GM19397 (cell line): ENCODE data around the gene PAM.

ENCODE experiments used
- ATAC-seq: cut with Tn5 transposase; IDR thresholded peaks from one replicate; pipeline ENCODE4 v1.9.1; 2021; ENCODE audit warnings: mild to moderate bottlenecking, moderate library complexity; ENCODE audit not compliant: unreplicated experiment

PAM gene

DNA sequence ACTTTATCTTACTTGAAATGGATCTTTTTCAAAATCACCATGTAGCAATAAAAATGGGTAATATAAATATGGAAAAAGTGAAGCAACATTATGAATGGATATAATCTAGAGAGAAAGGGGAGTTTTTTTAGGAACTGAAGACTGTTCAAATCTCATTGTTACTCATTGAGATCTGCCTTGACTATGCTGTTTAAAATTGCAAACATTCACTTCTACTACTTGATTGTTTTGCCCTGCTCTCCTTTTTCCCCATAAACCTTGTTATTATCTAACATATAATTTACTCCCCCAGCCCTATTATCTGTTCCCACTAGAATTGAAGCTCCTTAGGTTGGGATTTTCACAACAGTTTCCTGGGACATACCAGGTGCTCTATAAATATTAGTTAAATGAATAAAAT lies 22.0 kb downstream of the PAM start:
- no peak for ATAC-seq

DNA sequence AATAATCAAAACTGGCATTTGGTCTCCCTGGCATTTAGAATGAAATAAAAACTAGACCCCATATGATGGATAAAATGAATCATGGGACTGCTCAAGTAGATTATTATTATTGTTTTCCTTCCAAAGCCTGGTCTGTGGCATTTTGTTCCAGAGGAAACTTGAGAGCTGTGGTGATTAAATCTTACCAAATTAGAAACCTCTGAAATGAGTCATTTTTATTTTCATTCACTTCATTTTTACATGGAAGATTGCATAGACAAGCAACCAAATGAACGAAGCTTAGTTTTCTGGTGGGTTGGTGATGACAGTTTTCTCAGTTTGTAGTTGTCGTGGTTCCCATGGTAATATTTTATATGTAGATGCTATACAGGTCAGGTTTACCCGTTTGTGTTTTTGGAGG lies 23.4 kb downstream of the PAM start:
- no peak for ATAC-seq

DNA sequence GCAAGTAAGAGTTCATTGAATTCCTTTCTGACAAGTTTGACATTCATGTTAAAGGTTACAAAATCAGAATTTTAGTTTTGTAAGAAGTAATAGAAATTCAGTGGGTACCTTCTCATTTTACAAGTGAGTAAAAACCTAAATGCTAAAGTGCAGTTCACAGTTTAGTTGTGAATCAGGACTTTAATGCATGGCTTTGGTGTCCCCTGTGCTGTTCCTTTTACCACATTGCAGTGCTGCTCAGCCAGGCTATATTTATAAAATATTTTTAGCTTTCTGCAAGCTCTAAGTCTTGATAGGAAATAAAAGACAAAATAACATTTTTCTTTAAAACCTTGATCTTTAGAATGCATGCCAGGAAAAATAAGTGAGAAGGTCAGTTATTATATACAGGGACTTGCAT lies 26.3 kb downstream of the PAM start:
- ATAC-seq, result no peak

DNA sequence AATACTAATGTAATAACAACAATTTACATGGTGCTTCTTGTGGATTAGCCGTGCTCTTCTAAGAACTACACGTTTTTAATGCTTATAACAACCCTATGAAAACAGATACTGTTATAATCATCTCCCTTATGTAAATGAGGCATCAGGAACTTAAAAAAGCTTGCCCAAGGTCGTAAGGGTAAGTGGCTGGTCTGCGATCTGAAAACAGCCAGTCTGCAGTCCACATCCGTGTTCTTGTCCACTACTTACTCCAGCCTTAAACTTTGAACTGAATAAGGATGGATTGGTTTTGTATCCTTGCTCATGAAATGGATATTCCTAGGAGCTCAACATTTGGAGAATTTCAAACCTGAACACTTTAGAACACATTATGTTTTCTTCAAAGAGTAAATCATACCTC lies 26.7 kb downstream of the PAM start:
- no peak for ATAC-seq

DNA sequence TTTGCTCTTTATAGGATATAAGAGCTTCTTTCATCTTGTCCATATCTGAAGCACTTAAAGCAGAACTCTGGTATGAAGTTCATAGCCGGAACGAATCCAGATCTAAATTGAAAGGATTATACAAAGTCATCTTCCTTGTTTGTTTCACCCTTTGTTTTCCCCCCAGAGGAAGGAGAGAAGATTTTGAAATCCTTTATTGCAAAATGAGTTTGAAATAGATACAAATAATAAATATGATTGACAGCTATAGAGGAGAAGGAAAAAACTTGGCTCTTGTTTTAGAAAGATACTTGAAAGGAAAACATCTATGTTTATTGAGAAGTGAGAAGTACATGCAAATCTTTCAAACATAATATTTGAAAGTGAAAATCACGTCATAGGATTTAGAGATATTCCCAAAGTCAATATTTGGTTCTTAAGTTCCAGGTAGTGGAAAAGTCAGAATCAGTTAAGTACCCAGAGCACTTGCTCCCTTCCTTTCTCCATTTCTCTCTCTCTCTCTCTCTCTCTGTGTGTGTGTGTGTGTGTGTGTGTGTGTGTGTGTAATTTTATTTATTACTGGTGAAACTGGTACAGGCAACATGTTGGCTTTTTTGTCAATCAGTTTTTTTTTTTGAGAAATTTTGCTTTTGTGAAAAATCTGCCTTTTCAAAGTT lies 27.2 kb downstream of the PAM start:
- ATAC-seq, result no peak

DNA sequence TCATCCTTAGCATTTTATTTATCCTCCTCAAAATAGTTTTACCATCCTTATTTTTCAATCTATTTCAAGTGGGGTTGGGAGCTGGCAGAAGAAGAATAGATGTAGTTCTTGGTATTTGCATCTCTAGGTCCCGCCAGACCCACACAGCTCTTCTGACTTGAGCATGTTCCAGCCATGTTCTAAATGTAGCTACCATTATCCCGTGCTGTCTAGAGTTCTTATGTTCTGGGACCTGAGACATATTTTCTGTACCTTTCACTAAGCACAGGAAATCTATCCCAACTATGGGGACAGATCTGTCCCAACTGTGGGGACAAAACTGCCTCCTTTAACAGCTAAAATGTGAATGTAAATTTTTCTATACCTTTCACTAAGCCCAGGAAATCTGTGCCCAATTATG lies 32.0 kb downstream of the PAM start:
- ATAC-seq, result no peak

DNA sequence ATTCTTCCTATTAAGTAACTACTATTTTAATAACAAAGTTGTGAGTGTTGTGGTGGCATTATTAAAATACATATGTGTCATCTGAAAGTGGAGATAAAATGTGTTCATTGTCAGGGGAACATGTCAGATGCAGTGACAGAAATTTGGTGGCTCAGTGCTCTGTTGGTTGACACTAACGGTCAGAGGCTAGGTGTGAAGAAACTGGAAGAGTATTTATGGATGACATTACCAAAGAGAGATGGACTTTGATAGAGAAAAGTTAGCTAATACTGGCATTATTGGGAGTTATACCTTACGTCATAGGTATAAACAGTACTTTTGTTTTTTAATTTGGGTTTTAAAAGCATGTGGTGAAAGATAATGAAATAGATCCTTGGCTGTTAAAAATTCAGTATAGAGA lies 33.7 kb downstream of the PAM start:
- no peak for ATAC-seq

DNA sequence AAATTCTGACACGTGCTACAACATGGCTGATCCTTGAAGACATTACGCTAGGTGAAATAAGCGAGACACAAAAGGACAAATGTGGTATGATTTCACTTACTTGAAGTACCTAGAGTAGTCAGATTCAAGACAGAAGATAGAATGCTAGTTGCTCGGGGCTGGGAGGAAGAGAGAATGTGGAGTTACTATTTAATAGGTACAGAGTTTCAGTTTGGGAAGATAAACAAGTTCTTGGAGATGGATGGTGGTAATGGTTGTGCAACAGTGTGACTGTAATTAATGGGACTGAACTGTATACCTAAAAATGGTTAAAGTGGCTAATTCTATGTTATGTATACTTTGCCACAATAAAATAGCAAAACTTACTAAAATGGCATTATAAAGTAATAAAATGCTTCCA lies 34.4 kb downstream of the PAM start:
- no peak for ATAC-seq

DNA sequence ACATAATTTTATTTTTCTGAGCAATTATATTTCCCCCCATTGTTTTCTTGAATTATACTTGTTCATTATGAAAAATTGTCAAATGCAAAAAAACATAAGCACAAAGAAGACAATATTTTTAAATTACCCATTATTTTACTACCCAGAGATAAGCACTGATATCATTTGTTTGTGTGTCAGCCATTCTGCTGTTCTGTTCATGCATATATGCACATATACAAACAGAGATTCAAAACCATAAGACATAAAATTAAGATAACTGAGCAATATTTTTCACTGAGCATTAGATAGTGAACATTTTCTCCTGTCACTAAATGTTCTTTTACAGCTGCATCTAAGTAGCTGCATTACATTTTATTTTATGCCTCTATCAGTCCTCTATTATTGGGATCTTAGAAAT lies 35.6 kb downstream of the PAM start:
- ATAC-seq, result no peak

DNA sequence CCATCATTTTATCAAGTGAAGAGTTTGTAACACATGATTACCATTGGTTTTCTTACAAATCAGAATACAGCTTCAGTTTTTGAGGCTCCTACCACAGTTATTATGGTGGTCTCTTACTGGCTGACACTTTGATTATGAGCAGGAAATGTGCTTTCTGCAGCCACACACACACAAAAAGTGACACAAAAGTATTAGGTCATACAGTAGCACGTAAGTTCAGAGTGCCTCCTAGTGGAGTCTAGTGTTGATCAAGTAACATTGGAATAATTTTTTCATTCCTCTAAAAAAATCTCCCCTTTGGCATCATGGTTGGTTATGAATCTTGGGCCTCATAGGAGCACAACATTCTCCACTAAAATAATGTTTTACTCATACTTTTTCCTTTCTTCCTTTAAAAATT lies 37.6 kb downstream of the PAM start:
- ATAC-seq, result no peak

DNA sequence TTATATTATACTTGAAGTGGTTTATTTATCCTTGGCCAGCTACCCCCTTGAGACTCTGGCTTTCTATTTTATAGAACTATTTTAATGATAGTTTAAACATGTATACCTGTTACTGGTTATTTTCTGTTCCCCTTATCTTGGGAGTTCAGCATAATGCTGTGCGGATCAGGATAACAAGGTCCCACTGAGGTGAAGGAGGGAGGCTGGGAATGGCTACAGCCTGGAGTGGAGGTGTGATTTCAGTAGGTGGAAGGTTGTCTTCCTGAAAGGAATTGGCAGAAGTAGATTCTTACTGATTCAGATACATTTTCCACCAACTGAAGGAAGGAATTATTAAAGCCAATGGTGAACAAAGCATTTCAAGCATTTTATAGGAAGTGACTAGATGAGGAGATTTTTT lies 38.9 kb downstream of the PAM start:
- ATAC-seq, result no peak

DNA sequence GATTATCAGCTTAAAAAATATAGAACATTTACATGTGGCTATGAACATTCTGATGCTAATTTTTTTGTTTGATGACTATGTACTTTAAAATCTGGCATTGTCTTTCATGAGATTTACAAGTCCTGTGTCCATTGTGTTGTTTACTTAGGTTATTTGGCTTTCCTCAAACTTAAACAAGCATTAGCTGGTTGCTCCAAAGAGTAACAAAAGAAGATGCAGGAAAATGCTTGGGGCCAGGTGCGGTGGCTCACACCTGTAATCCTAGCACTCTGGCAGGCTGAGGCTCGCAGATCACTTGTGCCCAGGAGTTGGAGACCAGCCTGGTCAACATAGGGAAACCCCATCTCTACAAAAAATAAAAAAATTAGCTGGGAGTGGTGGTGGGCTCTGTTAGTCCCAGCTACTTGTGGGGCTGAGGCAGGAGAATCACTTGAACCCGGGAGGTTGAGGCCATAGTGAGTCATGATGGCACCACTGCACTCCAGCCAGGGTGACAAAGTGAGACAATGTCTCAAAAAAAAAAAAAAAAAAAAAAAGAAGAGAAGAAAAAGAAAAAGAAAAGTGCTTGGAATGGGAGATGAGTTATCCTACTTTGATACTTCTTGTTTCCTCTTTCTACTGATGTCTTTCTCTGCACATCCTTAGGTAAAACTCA lies 39.7 kb downstream of the PAM start:
- no peak for ATAC-seq

DNA sequence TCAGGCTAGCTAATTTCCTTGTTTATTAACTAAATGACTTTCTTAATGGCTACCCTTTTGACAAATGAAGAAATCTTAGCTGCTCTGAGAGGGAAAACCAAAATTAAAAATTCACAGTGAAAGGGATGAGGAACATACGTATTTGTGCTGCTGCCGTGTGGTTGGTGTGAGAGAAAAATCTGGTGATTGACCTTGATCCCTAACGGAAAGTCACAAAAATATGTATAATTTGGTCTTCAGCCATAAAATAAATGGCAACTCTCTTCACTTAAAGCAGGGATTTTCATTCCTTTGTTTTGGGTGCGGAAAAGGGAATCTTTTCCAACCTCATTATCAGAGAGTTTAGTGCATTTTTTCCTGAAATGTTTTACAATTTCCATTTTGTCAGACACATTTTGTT lies 40.4 kb downstream of the PAM start:
- ATAC-seq, result no peak

DNA sequence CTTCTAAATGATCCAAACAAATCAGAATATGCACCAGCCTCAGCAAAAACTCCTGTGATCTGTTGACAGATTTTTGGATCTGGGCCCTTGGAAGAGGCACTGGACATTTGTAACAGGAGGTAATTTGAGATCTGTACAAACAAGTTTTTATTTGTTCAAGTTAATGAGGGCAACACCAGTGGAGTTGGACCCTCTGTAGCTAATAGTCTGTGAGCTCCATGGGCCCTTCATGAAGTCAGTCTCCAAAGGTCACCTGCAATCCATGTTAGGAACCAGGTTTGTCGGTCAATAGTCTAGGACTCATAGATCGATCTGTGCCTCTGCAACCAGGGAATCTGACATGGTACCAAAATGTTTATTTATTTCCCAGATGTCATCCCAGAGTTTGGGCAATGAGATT lies 40.9 kb downstream of the PAM start:
- no peak for ATAC-seq

DNA sequence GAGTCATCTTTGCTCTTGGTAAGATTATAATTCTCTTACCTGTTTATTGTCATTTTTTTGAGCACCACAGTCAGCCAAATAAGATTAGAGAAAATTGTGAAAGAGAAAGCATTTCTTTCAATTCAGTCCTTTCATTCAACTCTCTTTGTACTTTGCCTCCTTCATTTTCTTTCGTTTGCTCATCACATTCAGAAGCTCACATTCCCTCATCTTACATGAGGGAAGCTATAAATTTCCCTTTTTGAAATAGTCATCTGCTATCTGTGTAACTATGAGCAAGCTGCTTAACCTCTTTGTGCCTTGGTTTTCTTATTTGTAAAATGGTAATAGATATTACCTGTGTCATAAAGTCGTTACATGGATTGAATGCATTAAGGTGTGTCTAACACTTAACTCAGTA lies 41.4 kb downstream of the PAM start:
- ATAC-seq, result no peak

DNA sequence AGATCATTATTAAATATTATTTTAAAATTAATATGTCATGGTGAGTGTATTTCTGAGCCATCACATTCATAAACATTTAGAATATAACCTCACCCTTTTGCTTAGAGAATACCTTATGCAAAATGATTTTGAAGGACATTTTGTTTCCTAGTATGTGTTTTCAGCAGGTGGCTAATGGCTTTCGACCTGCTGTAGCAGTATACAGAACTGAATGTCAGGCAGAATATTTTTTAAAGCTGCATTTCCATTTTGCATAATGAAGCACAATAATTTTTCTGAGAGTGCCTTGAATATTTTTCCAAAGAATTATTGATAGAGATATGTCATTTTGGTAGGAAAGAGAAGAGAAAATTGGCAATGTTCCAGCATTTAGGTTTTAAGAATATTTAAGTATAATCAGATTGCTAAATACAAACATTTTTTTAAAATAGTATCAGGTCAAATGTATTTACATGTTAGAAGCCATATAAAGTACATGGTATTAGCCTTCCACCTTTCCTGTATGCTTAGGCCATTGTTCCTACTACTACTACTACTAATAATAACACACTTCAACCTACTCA lies 42.3 kb downstream of the PAM start:
- ATAC-seq, result no peak

DNA sequence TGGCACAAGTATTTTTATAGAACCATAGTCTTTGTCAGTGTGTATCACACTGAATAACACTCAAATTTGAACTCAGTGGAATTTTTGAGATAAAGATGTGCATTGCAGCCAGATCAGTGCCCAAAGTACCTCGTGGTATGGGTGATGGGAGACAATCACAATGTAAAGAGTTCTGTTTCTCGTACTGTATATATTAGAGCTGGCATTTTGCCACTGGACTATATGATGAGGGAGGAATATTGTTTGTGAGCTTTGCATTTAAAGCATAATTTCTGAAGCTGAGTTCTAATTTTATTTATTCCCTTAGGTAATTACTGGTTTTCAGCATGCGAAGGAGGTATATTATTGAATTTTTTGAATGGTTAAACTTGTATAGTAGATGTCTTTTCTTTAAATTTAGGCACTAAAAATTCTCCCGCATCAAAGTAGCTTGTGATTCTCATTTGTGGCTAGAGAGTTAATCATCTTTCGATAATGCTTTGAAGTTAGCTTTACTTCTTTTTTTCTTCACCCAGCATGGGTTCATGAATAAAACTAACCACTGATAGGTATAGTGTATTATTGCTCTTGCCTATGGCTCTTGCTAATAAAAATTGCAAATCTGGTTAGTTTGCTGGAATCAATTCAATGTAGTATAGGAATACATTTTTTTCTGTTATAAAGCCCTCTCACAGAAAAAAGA lies 43.1 kb downstream of the PAM start:
- ATAC-seq, result no peak

DNA sequence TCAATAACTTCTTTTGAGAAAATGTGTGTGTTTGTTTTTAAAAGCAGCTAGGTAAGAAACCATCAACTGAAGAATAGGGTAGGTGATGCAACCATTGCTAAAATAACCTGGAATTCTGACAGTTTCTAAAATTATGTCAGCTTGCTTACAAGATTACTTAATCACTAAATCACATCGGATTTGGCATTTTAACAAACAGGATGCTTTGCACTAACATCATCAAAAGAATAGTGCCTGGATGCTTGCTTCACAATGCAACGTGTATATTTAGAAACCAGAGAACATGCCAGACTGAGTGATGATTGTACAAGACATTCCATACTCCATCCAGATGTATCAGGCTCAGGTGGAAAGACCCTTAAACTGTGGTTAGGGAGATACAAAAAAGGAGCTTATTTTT lies 43.9 kb downstream of the PAM start:
- ATAC-seq, result no peak

DNA sequence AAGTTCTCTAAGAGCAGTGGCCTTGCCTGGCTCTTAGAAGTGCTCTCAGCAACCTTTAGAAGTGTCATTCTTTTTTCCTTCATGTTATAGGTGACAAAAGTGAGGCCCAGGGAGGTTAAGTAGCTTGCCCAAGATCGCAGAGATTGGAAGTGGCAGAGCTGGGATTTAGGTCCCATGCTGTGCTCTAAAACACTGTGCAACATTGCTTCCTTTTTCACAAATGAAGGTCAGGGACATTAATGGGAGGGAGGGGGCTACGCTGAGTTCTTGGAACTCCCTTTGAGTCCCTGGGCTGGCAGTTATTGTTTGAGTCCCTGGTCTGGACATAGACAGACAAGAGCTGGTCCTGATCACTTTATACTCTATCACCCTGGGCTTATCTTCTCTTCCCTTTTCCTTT lies 45.3 kb downstream of the PAM start:
- no peak for ATAC-seq

DNA sequence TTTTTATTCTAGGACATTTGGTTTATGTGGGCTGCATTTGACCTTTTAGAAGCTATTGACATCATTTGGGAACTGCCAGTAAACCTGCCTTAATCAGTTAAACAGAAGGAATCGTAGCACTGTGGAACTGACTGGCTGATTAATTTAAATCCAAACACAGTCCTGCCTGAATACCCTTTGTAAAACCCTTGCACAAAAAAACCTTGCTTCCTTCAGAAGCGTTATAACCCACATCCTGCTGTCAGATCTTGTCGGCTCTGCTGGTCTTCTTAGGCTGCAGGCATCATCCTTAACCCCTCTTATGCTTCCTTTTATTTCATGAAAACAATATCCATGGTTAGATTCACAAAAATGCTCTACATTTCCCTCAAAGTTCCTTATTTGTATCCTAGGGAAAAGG lies 46.3 kb downstream of the PAM start:
- peak; percentile 61 for ATAC-seq

DNA sequence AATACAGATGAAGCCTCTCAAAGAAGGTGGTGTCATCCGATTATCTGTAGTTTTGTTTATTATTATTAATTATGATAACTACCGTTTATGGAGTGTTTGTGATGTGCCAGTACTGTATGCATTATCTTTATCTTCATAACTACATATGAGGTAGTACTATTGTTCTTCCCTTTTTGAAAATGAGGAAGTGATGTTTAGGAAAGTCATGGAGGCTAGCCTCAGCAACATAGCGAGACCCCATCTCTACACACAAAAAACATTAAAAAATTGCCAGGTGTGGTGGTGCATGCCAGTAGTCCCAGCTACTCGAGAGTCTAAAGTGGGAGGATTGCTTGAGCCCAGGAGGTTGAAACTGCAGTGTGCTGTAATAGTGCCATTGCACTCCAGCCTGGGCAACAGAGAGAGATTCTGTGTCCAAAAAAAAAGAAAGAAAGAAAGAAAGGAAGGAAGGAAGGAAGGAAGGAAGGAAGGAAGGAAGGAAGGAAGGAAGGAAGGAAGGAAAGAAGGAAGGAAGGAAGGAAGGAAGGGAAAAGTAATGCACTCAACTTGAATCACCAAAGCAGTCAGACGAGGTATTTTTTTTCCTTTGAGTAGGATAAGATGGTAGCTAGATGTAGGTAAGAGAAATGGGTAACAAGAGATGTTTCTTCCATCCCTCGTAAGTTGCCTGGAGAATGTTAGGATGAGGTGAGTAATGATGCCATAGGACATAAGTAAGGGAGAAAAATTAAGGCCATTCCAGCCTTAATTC lies 47.8 kb downstream of the PAM start:
- ATAC-seq, result no peak
